CD14-positive monocyte (primary cell): ENCODE results near the gene CD300C. TPM values are rescaled to one million over a fixed set of nuclear protein-coding genes. Genes with fewer than 3 reads are reported as not detected.

Experiments used
- DNase-seq, 3 donors: peaks; one replicate each; pipeline ENCODE4 v3.0.0-alpha.2; 2011 to 2022
- H2AFZ ChIP-seq: 2 replicates; pipeline ENCODE4 v1.6.0; 2012; ENCODE audit warnings: mild to moderate bottlenecking, low read depth, low read length, inconsistent platforms; ENCODE audit not compliant: insufficient read depth, poor library complexity, severe bottlenecking
- H3K27ac ChIP-seq, 2 donors: 1 replicate in 1 of 2; 2 replicates in 1 of 2; pipeline ENCODE4 v1.5.1; 2012 to 2013; ENCODE audit warnings: low read length in 2 of 2, control low read depth in 1 of 2, inconsistent platforms in 1 of 2, low read depth in 1 of 2, mild to moderate bottlenecking in 1 of 2
- H3K27me3 ChIP-seq, 2 donors: one replicate each; pipeline versions ENCODE4 v1.6.0 to v1.6.1; 2011 to 2013; ENCODE audit warnings: low read length in 2 of 2; ENCODE audit not compliant: control insufficient read depth in 2 of 2, insufficient read depth in 2 of 2
- H3K36me3 ChIP-seq, 2 donors: replicated peaks in 1 of 2; 1 replicate in 1 of 2; 2 replicates in 1 of 2; pipeline versions ENCODE4 v1.5.1 to v1.6.1; 2012 to 2013; ENCODE audit warnings: low read length in 2 of 2, control low read depth in 1 of 2, inconsistent platforms in 1 of 2, mild to moderate bottlenecking in 1 of 2; ENCODE audit not compliant: insufficient read depth in 2 of 2, control insufficient read depth in 1 of 2
- H3K4me1 ChIP-seq, 2 donors: 1 replicate in 1 of 2; 2 replicates in 1 of 2; pipeline versions ENCODE4 v1.5.1 to v1.6.1; 2012 to 2013; ENCODE audit warnings: low read length in 2 of 2, control low read depth in 1 of 2, inconsistent platforms in 1 of 2, mild to moderate bottlenecking in 1 of 2, moderate library complexity in 1 of 2; ENCODE audit not compliant: insufficient read depth in 2 of 2, control insufficient read depth in 1 of 2
- H3K4me2 ChIP-seq: replicated peaks from 2 replicates; pipeline ENCODE3; 2012; ENCODE audit warnings: low read length, moderate library complexity, mild to moderate bottlenecking; ENCODE audit not compliant: poor library complexity, severe bottlenecking; ENCODE audit errors: extremely low read depth
- H3K4me3 ChIP-seq, 3 experiments: fragments of 200-600 bp in 1 of 3; sonication (generic) in 1 of 3; replicated peaks in 1 of 3; 1 replicate in 2 of 3; 2 replicates in 1 of 3; pipeline ENCODE4 v1.5.1; 2011 to 2013; ENCODE audit warnings: low read length in 3 of 3, mild to moderate bottlenecking in 3 of 3, control low read depth in 2 of 3, low read depth in 2 of 3, inconsistent platforms in 1 of 3, moderate library complexity in 1 of 3
- H3K79me2 ChIP-seq: 2 replicates; pipeline ENCODE4 v1.6.0; 2012; ENCODE audit warnings: mild to moderate bottlenecking, control low read depth, inconsistent platforms, low read length, moderate library complexity; ENCODE audit not compliant: insufficient read depth
- H3K9ac ChIP-seq: 2 replicates; pipeline ENCODE4 v1.6.0; 2017; ENCODE audit warnings: low read length, mild to moderate bottlenecking; ENCODE audit not compliant: insufficient read depth, poor library complexity, severe bottlenecking
- H3K9me3 ChIP-seq, 2 donors: replicated peaks in 1 of 2; 1 replicate in 1 of 2; 2 replicates in 1 of 2; pipeline versions ENCODE4 v1.5.1 to v1.6.1; 2012 to 2013; ENCODE audit warnings: low read length in 2 of 2, control low read depth in 1 of 2; ENCODE audit not compliant: control insufficient read depth in 1 of 2, insufficient read depth in 1 of 2
- H4K20me1 ChIP-seq: 2 replicates; pipeline ENCODE4 v1.6.0; 2012; ENCODE audit warnings: mild to moderate bottlenecking, low read length, control low read depth, moderate library complexity; ENCODE audit not compliant: insufficient read depth
- H3K27ac Mint-ChIP-seq, 7 donors: one replicate each; pipeline ENCODE4 v1.8.0; 2020; ENCODE audit warnings: mild to moderate bottlenecking in 7 of 7, mixed read lengths in 7 of 7, moderate library complexity in 6 of 7, inconsistent platforms in 2 of 7
- H3K27me3 Mint-ChIP-seq, 3 donors: one replicate each; pipeline ENCODE4 v1.8.0; 2021 to 2022; ENCODE audit warnings: low read depth in 3 of 3, mild to moderate bottlenecking in 3 of 3, mixed read lengths in 3 of 3, moderate library complexity in 3 of 3, inconsistent platforms in 1 of 3
- H3K36me3 Mint-ChIP-seq, 2 donors: one replicate each; pipeline ENCODE4 v1.8.0; 2020; ENCODE audit warnings: mixed read lengths in 2 of 2, inconsistent platforms in 1 of 2, mild to moderate bottlenecking in 1 of 2
- H3K4me1 Mint-ChIP-seq: one replicate; pipeline ENCODE4 v1.8.0; 2020; ENCODE audit warnings: mild to moderate bottlenecking, mixed read lengths
- H3K4me3 Mint-ChIP-seq, 2 donors: one replicate each; pipeline ENCODE4 v1.8.0; 2020; ENCODE audit warnings: mild to moderate bottlenecking in 2 of 2, mixed read lengths in 2 of 2, moderate library complexity in 1 of 2
- H3K9me3 Mint-ChIP-seq, 7 donors: one replicate each; pipeline ENCODE4 v1.8.0; 2020 to 2022; ENCODE audit warnings: mixed read lengths in 7 of 7, mild to moderate bottlenecking in 6 of 7, moderate library complexity in 6 of 7, inconsistent platforms in 2 of 7
- CTCF ChIP-seq: fragments of 200-600 bp; IDR thresholded peaks from one replicate; pipeline ENCODE4 v1.8.0; 2022; ENCODE audit warnings: antibody characterized with exemption, mild to moderate bottlenecking
- WGBS: methylation state at CpG from one replicate; pipeline ENCODE4 v1.1.5; 2013; ENCODE audit warnings: missing lambda C conversion rate; ENCODE audit not compliant: insufficient coverage; 5-methylcytosine and 5-hydroxymethylcytosine counted together
- intact Hi-C, 2 donors: fragments of 100-400 bp; cut with micrococcal nuclease; formaldehyde crosslinking; loops; one replicate each; pipeline versions ENCODE4 v1.15.0 to v1.15.1; 2023
- polyA plus RNA-seq, 3 donors: library from polyadenylated mRNA; depleted of rRNA in 1 of 3; unstranded in 2 of 3; stranded (reverse) in 1 of 3; fragments of 300-500 nt in 2 of 3; fragments of >200 nt in 1 of 3; fragmentation: Illumina TruSeq in 2 of 3; gene quantifications; 1 replicate in 2 of 3; 2 replicates in 1 of 3; pipeline ENCODE4 v1.2.3, GENCODE V29; 2012 to 2021

Gene CD300C
- polyA plus RNA-seq, 3 donors = 68.3 to 141 (median 93.1) TPM

DNA sequence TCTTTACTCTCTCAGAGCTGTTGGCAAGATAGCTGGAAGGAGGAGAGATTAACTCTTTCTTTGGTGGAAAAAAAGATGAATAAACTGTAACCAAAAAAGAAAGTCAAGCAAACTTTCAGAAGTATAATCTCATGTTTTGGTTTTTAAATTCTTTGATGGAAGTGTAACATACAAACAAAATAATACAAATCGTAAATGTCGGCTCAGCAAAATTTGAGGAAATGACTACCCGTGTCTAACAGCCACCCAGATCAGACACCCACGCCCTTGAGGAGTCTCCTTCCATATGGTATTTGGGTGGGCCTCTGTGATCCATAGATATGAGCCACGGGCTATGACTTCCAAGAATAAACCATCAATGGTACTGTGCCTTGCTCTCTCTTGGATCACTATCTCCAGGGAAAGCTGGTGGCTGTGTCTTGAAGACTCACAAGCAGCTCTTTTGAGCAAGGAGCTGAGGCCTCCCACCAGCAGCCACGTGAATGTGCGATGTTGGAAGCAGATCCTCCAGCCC is 9.6 kb upstream of the CD300C start:
- no peak for TF ChIP-seq CTCF
- Mint-ChIP-seq H3K27me3 (peaks cover 0 to 4% (median 1%) of the 10 kb centered on the region in 3 donors), H3K4me3 (no peak overlapping the region), H3K4me1 (peaks cover 35% of the 10 kb centered on the region), H3K36me3 (peaks cover 0 to 16% of the 10 kb centered on the region in 2 donors), H3K9me3 (peaks cover 0 to 7% (median 0%) of the 10 kb centered on the region in 7 donors), H3K27ac (peak overlapping the region in 2 of 7 donors; percentile 13 to 38)
- 85% methylated on average over 3 of the region's 7 CpGs for WGBS
- H3K9ac ChIP-seq = no peak overlapping the region
- no peak for DNase-seq
- no peaks in the 10 kb centered on the region for H3K9me3 ChIP-seq
- H3K4me2 ChIP-seq = no peak overlapping the region
- no peaks in the 10 kb centered on the region for H4K20me1 ChIP-seq
- intact Hi-C loops = no loop called here
- no peaks in the 10 kb centered on the region for H3K27me3 ChIP-seq
- no peak overlapping the region for H3K4me3 ChIP-seq
- peaks cover 0 to 6% of the 10 kb centered on the region in 2 donors for H3K36me3 ChIP-seq
- no peak overlapping the region for H2AFZ ChIP-seq
- no peaks in the 10 kb centered on the region for H3K79me2 ChIP-seq
- H3K4me1 ChIP-seq = peaks cover 60 to 75% of the 10 kb centered on the region in 2 donors
- no peak overlapping the region for H3K27ac ChIP-seq

- no peaks in the 10 kb centered on the region for H4K20me1 ChIP-seq
- H3K4me3 Mint-ChIP-seq = no peak overlapping the region
- H3K4me1 Mint-ChIP-seq = peaks cover 35% of the 10 kb centered on the region
- H3K36me3 Mint-ChIP-seq = peaks cover 0 to 12% of the 10 kb centered on the region in 2 donors
- H2AFZ ChIP-seq = no peak overlapping the region
- no peaks in the 10 kb centered on the region for H3K27me3 ChIP-seq
- no peak for TF ChIP-seq CTCF
- H3K27ac Mint-ChIP-seq = peak overlapping the region in 2 of 7 donors; percentile 38 to 72
- WGBS = 77% methylated on average over 4 of the region's 6 CpGs
- H3K9me3 ChIP-seq = no peaks in the 10 kb centered on the region
- H3K36me3 ChIP-seq = no peaks in the 10 kb centered on the region
- H3K27ac ChIP-seq = no peak overlapping the region
- intact Hi-C loops = no loop called here
- no peak overlapping the region for H3K4me3 ChIP-seq
- H3K4me2 ChIP-seq = no peak overlapping the region
- peaks cover 0 to 4% (median 1%) of the 10 kb centered on the region in 3 donors for H3K27me3 Mint-ChIP-seq
- peaks cover 60 to 70% of the 10 kb centered on the region in 2 donors for H3K4me1 ChIP-seq
- no peak for DNase-seq
- peaks cover 0 to 7% (median 0%) of the 10 kb centered on the region in 7 donors for H3K9me3 Mint-ChIP-seq
- H3K9ac ChIP-seq = no peak overlapping the region
- no peaks in the 10 kb centered on the region for H3K79me2 ChIP-seq
These were observed 9.0 kb upstream of the CD300C start for GRCh38 chr17:74554909-74555308.
